Skin of body (tissue), 2 donors: ENCODE results near the gene MIF. TPM values are rescaled to one million over a fixed set of nuclear protein-coding genes. Genes with fewer than 3 reads are reported as not detected.
"Not testable (repeated sequence)": the region's sequence is repeated elsewhere in the genome, so short reads cannot be mapped to it uniquely, and the experiment has no call there.

Experiments used
- DNase-seq: peaks from one replicate; lab custom pipeline; 2025; lab: John Stamatoyannopoulos, UW
- total RNA-seq: library from RNA; depleted of rRNA; stranded (reverse); fragments of >200 nt; gene quantifications from one replicate; pipeline ENCODE4 v1.2.3, GENCODE V29; 2014

MIF gene
- total RNA-seq, 1 donor from 2014 or later, result 69.8 TPM

GRCh38 chr22:23900227-23900626 is 6.0 kb downstream of the MIF start:
- DNase-seq, result not testable (repeated sequence)

- DNase-seq, result no peak
Measured at GRCh38 chr22:23901600-23901999, 7.4 kb downstream of the MIF start.

- DNase-seq, result no peak
Measured at GRCh38 chr22:23903328-23903971, 9.3 kb downstream of the MIF start.

- DNase-seq, result no peak
Measured at GRCh38 chr22:23904573-23905254, 10.5 kb downstream of the MIF start.

- no peak for DNase-seq
Measured at GRCh38 chr22:23906641-23907040, 12.5 kb downstream of the MIF start.

GRCh38 chr22:23907423-23907822 is 13.2 kb downstream of the MIF start:
- DNase-seq, result not testable (repeated sequence)

GRCh38 chr22:23908587-23909205 is 14.5 kb downstream of the MIF start:
- DNase-seq, result no peak

GRCh38 chr22:23909296-23909898 is 15.2 kb downstream of the MIF start:
- DNase-seq, result peak; percentile 39

GRCh38 chr22:23910496-23911190 is 16.5 kb downstream of the MIF start:
- DNase-seq, result no peak

GRCh38 chr22:23911318-23911980 is 17.3 kb downstream of the MIF start:
- no peak for DNase-seq

GRCh38 chr22:23912293-23912903 is 18.2 kb downstream of the MIF start:
- no peak for DNase-seq

- no peak for DNase-seq
Measured at GRCh38 chr22:23913306-23913660, 19.1 kb downstream of the MIF start.

- peak; percentile 97 for DNase-seq
Measured at GRCh38 chr22:23913661-23914353, 19.6 kb downstream of the MIF start.

GRCh38 chr22:23915290-23915689 is 21.1 kb downstream of the MIF start:
- no peak for DNase-seq

- not testable (repeated sequence) for DNase-seq
Measured at GRCh38 chr22:23920267-23920611, 26.1 kb downstream of the MIF start.

- not testable (repeated sequence) for DNase-seq
Measured at GRCh38 chr22:23921586-23922201, 27.5 kb downstream of the MIF start.

GRCh38 chr22:23922921-23923320 is 28.7 kb downstream of the MIF start:
- no peak for DNase-seq

GRCh38 chr22:23925020-23925606 is 30.9 kb downstream of the MIF start:
- no peak for DNase-seq

- no peak for DNase-seq
Measured at GRCh38 chr22:23926561-23926960, 32.4 kb downstream of the MIF start.
